ENCODE measurements around the gene KATNB1.

GRCh38 chr16:57703416-57704010 is 32.1 kb upstream of the KATNB1 start:
- TF ChIP-seq, protein P1, sequence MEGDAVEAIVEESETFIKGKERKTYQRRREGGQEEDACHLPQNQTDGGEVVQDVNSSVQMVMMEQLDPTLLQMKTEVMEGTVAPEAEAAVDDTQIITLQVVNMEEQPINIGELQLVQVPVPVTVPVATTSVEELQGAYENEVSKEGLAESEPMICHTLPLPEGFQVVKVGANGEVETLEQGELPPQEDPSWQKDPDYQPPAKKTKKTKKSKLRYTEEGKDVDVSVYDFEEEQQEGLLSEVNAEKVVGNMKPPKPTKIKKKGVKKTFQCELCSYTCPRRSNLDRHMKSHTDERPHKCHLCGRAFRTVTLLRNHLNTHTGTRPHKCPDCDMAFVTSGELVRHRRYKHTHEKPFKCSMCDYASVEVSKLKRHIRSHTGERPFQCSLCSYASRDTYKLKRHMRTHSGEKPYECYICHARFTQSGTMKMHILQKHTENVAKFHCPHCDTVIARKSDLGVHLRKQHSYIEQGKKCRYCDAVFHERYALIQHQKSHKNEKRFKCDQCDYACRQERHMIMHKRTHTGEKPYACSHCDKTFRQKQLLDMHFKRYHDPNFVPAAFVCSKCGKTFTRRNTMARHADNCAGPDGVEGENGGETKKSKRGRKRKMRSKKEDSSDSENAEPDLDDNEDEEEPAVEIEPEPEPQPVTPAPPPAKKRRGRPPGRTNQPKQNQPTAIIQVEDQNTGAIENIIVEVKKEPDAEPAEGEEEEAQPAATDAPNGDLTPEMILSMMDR (IDR thresholded peaks at IDR 0.05; ENCODE audit: borderline replicate concordance, extremely low read depth, low read length, poor library complexity, severe bottlenecking): no peak
- no peak for TF ChIP-seq EZH2 (IDR thresholded peaks at IDR 0.05; ENCODE audit: borderline replicate concordance, low read depth, low read length, severe bottlenecking)

All from DND-41 (cell line).